GM12878 (cell line): ENCODE measurements around the gene ADCY1.
"Not testable (repeated sequence)": the region's sequence is repeated elsewhere in the genome, so short reads cannot be mapped to it uniquely, and the experiment has no call there.

Experiments
- ATF2 ChIP-seq: IDR thresholded peaks from 2 replicates; pipeline ENCODE4 v1.6.1; 2012; ENCODE audit warnings: low read length, inconsistent platforms
- EP300 ChIP-seq, 2 experiments: fragments of 150-350 bp in 1 of 2; IDR thresholded peaks; 2 replicates each; pipeline ENCODE4 v1.6.1; 2011 to 2012; ENCODE audit warnings: low read depth in 2 of 2, low read length in 2 of 2, borderline replicate concordance in 1 of 2, improper control_type of control experiment in 1 of 2, inconsistent platforms in 1 of 2; ENCODE audit not compliant: control insufficient read depth in 1 of 2
- RFX5 ChIP-seq: IDR thresholded peaks from 2 replicates; pipeline ENCODE4 v1.6.1; 2011; ENCODE audit warnings: low read depth, low read length, improper control_type of control experiment
- SP1 ChIP-seq: IDR thresholded peaks from one replicate; pipeline ENCODE4 v1.6.1; 2011; ENCODE audit warnings: low read depth, low read length
- SREBF1 ChIP-seq: IDR thresholded peaks from 2 replicates; pipeline ENCODE4 v1.6.1; 2012; ENCODE audit warnings: mild to moderate bottlenecking, low read length

- TF ChIP-seq RFX5; ATF2; EP300 (IDR thresholded peaks at IDR 0.05; ENCODE audit: borderline replicate concordance in 1 of 2, control insufficient read depth in 1 of 2, low read depth in 2 of 2, low read length in 2 of 2); SREBF1; SP1: not testable (repeated sequence)
Observed at GRCh38 chr7:45761545-45762205, 187.5 kb downstream of the ADCY1 start.
